GM12891 (cell line): Measurements from ENCODE around the gene C2CD4A.

ENCODE experiments used
- POLR2A ChIP-seq: IDR thresholded peaks from 2 replicates; pipeline ENCODE4 v1.6.1; 2011; ENCODE audit warnings: low read depth, low read length, control low read depth
- POLR2AphosphoS5 ChIP-seq: IDR thresholded peaks from 2 replicates; pipeline ENCODE4 v1.6.1; 2011; ENCODE audit warnings: low read depth, low read length, control low read depth
- POU2F2 ChIP-seq: IDR thresholded peaks from 2 replicates; pipeline ENCODE4 v1.6.1; 2011; ENCODE audit warnings: low read depth, mild to moderate bottlenecking, control low read depth, low read length, moderate library complexity
- SPI1 ChIP-seq: IDR thresholded peaks from 2 replicates; pipeline ENCODE4 v1.6.1; 2011; ENCODE audit warnings: low read depth, low read length, control low read depth
- TAF1 ChIP-seq: IDR thresholded peaks from 2 replicates; pipeline ENCODE4 v1.6.1; 2011; ENCODE audit warnings: low read depth, low read length, control low read depth

GRCh38 chr15:62053439-62054085 is 13.2 kb upstream of the C2CD4A start:
- no peak for TF ChIP-seq POLR2A
- TF ChIP-seq SPI1 = no peak
- TF ChIP-seq POLR2AphosphoS5 = no peak
- no peak for TF ChIP-seq TAF1
- no peak for TF ChIP-seq POU2F2
